GM12891 (cell line): ENCODE data around the gene PCDHGA3.
A peak's percentile ranks its signal among the peaks of the same experiment; 100 is the strongest.
"Not testable (repeated sequence)": the region's sequence is repeated elsewhere in the genome, so short reads cannot be mapped to it uniquely, and the experiment has no call there.

ENCODE experiments used
- DNase-seq: peaks from one replicate; pipeline ENCODE4 v3.0.0; 2011; ENCODE audit warnings: low spot score; ENCODE audit not compliant: insufficient read length
- FAIRE-seq: peaks from 2 replicates; lab custom pipeline; 2011; peaks lifted over from hg19 to GRCh38; lab: Jason Lieb, UNC
- PAX5 ChIP-seq: IDR thresholded peaks from 2 replicates; pipeline ENCODE4 v1.6.1; 2011; ENCODE audit warnings: low read length, moderate library complexity, mild to moderate bottlenecking; ENCODE audit not compliant: insufficient read depth, severe bottlenecking
- POLR2A ChIP-seq: IDR thresholded peaks from 2 replicates; pipeline ENCODE4 v1.6.1; 2011; ENCODE audit warnings: low read depth, low read length, control low read depth
- POLR2AphosphoS5 ChIP-seq: IDR thresholded peaks from 2 replicates; pipeline ENCODE4 v1.6.1; 2011; ENCODE audit warnings: low read depth, low read length, control low read depth
- POU2F2 ChIP-seq: IDR thresholded peaks from 2 replicates; pipeline ENCODE4 v1.6.1; 2011; ENCODE audit warnings: low read depth, mild to moderate bottlenecking, control low read depth, low read length, moderate library complexity
- SPI1 ChIP-seq: IDR thresholded peaks from 2 replicates; pipeline ENCODE4 v1.6.1; 2011; ENCODE audit warnings: low read depth, low read length, control low read depth
- TAF1 ChIP-seq: IDR thresholded peaks from 2 replicates; pipeline ENCODE4 v1.6.1; 2011; ENCODE audit warnings: low read depth, low read length, control low read depth

The PCDHGA3 gene

DNA sequence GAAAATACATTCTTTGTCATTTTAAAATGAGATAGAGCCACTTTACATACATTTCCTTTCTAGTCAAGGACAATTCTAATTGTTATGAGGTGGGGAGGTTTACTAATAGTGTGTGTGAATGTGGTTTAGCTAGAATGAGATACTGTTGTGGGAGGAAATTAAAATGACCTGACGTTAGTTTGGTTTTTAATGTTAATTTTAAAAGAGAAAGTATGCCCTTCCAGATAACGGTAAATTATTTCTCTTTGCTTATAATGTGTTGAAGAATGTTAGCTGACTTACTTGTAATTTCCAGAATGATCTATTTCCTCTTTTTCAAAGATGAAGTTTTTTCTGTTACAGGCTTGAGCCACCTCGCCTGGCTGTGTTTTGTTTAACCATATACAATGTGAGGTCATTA, 21.4 kb upstream of the PCDHGA3 start:
- no peak for DNase-seq
- TF ChIP-seq POLR2AphosphoS5 (no peak), POU2F2 (no peak), SPI1 (0 out of 2 replicates have a peak, but pooled peaks have one; percentile 24)

DNA sequence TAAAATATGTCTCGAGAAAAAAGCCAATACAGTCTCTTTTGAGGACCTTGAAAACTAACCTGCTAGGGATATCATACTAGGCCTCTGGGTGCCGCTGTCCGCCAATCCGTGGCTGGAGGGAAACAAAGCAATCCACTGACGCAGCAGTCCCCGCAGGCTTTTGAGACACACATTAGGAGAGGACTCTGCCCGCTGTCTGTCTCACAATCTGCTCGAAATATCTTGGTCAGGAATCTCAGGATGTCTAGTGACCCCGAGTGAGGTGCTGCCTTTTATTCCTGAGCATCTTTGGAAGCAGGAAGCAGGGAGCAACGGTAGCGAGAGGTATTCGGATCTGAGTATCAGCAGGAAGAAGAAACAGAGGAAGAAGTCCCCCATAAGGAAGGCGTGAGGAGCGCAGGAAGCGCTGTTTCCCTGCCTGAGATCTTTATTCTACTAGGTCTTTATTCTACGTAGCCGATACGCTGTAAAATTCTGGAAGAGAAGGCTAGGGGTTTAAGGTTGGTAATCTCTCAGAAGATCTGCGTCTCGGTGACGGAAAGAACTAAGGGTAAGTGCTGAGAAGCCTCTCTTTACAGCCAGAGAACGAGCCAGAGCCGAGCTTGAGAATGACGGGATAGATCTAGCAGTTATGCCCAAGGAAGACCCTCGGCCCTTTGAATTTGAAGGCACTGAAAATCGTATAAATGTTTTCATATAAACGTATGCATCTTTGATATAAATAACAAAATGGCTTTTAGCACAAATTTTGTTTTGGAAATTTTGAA, 17.4 kb upstream of the PCDHGA3 start:
- no peak for DNase-seq

More for the DNA sequence above, 21.4 kb upstream of the PCDHGA3 start:
- FAIRE-seq = no peak

GRCh38 chr5:141328231-141328630, 15.4 kb upstream of the PCDHGA3 start:
- TF ChIP-seq POLR2A = no peak
- TF ChIP-seq POU2F2 = no peak
- no peak for TF ChIP-seq TAF1
- no peak for TF ChIP-seq POLR2AphosphoS5
- TF ChIP-seq SPI1 = no peak
- TF ChIP-seq PAX5 = no peak
- no peak for FAIRE-seq

More for the DNA sequence above, 17.4 kb upstream of the PCDHGA3 start:
- TF ChIP-seq POU2F2 (no peak), PAX5 (no peak), POLR2AphosphoS5 (no peak), TAF1 (no peak), POLR2A (no peak), SPI1 (no peak)
- FAIRE-seq = peak; percentile 76

DNA sequence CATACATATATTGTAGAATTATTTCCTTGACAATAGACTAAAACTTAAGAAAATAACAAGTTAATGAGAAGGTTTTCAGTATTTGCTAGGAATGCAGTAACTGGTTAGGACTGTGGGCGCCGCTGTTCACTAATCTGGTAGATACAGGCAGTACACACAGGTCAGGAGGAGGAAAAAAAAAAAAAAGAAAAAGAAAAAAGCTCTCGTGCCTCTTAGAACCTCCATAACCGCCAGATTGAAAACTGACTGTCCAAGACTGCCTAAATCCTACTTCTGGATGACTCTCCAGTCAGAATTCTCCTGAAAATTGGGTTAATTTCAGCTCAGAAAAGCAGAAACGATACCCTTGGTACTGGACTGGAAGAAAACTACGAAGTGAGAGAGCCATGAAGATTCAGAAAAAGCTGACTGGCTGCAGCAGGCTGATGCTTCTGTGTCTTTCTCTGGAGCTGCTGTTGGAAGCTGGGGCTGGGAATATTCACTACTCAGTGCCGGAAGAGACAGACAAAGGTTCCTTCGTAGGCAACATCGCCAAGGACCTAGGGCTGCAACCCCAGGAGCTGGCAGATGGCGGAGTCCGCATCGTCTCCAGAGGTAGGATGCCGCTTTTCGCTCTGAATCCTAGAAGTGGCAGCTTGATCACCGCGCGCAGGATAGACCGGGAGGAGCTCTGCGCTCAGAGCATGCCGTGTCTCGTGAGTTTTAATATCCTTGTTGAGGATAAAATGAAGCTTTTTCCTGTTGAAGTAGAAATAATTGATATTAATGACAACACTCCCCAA, 13.1 kb upstream of the PCDHGA3 start, which contains the start of gene PCDHGA1:
PCDHGA1 (plus strand) TSS at position 216 of the 782 bp plus-strand sequence.
- no peak for TF ChIP-seq SPI1
- TF ChIP-seq PAX5 = no peak
- TF ChIP-seq POLR2A = no peak
- no peak for TF ChIP-seq POU2F2
- TF ChIP-seq TAF1 = no peak
- no peak for TF ChIP-seq POLR2AphosphoS5
- FAIRE-seq = no peak
- DNase-seq = no peak

More at GRCh38 chr5:141328231-141328630, 15.4 kb upstream of the PCDHGA3 start:
- no peak for DNase-seq

- not testable (repeated sequence) for FAIRE-seq, DNase-seq
These were observed 11.1 kb upstream of the PCDHGA3 start for GRCh38 chr5:141332571-141332970.

GRCh38 chr5:141338538-141339306, 4.9 kb upstream of the PCDHGA3 start, which contains the start of gene PCDHGA2:
Gene PCDHGA2 (plus strand): TSS chr5:141338760.
- TF ChIP-seq SPI1 (no peak), TAF1 (no peak), PAX5 (no peak), POLR2A (no peak), POLR2AphosphoS5 (no peak), POU2F2 (no peak)
- FAIRE-seq (no peak), DNase-seq (no peak)

GRCh38 chr5:141340781-141341354, 2.8 kb upstream of the PCDHGA3 start:
- DNase-seq, FAIRE-seq: not testable (repeated sequence)

- DNase-seq (no peak), FAIRE-seq (no peak)
- TF ChIP-seq POLR2AphosphoS5 (no peak), POU2F2 (no peak), POLR2A (no peak), PAX5 (no peak), TAF1 (no peak), SPI1 (no peak)
These were observed 856 bp upstream of the PCDHGA3 start for GRCh38 chr5:141342773-141343172.

DNA sequence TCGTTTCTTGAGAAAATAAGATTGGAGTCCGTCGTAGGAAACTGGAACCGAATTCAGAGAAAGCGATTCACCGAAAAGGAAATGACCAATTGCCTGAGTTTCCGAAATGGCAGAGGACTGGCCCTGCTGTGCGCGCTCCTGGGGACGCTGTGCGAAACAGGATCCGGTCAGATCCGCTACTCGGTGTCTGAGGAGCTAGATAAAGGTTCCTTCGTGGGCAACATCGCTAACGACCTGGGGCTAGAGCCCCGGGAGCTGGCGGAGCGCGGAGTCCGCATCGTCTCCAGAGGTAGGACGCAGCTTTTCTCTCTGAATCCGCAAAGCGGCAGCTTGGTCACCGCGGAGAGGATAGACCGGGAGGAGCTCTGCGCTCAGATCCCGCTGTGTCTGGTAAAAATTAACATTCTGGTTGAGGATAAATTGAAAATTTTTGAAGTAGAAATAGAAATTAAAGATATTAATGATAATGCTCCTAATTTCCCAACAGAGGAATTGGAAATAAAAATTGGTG, 379 bp downstream of the PCDHGA3 start:
- TF ChIP-seq TAF1 = no peak
- no peak for TF ChIP-seq POLR2AphosphoS5
- TF ChIP-seq POU2F2 = no peak
- no peak for TF ChIP-seq POLR2A
- no peak for TF ChIP-seq SPI1
- no peak for TF ChIP-seq PAX5
- FAIRE-seq = no peak
- DNase-seq = no peak
